ENCODE data around the gene PALLD. TPM values are rescaled to one million over a fixed set of nuclear protein-coding genes. Genes with fewer than 3 reads are reported as not detected.
A peak's percentile ranks its signal among the peaks of the same experiment; 100 is the strongest.

The PALLD gene
- polyA plus RNA-seq, 3 donors = 6.1 to 11.8 (median 9.9) TPM

DNA sequence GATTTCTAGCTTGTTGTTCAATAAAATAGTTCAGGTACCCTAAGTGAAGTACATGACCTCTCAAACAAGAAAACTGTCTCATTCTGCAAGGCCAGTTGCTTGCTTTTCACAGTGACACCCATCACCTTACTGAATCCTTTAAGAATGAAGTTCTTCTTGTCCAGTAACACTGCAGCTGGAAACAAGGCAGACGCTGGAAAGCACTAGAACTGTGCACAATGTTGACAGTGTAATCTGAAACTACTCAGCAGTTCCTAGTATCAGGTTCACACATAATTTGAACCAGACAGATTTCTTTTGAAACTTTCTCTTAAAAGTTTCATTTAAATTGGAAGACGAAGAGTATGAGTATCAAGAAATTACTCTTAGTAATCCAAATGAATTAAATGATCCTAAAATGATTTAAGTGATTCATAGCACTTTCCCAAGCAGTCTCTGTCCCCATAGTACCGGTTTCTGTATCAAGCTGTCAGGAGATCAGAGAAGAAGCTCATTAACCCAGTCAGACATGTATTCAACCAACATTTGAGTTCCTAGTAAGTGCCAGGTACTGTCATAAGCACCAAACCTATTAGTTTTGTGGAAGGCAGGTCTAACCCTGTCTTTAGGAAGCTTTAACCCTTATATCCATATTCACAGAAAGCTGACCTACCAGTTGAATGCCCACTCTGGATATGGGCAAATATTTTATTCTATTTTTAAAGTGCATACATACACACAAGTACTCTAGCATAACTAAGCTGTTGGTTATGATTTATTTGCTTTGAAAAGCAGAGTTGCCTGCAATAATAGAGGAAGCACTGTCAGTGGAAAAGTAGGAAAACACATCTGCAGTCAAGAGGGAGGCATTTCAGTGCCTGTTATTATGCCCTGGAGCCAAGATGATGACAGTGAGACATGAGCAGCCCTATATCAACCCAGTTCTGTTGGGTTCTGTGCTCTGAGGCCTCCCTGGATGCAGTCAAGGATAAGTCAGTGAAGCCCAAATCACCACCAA, 63.6 kb downstream of the PALLD start:
- H3K4me3 Mint-ChIP-seq = no peak overlapping the region
- no peak overlapping the region for H3K4me2 ChIP-seq (replicated peaks; ENCODE audit: extremely low read depth, low read length, poor library complexity, severe bottlenecking)
- H3K36me3 ChIP-seq (replicated peaks in 1 of 2; ENCODE audit: control insufficient read depth in 1 of 2, insufficient read depth in 2 of 2, low read length in 2 of 2) = no peaks in the 10 kb centered on the region
- DNase-seq = no peak
- peaks cover 0 to 3% (median 0%) of the 10 kb centered on the region in 7 donors for H3K9me3 Mint-ChIP-seq
- H3K79me2 ChIP-seq (ENCODE audit: insufficient read depth, low read length) = no peaks in the 10 kb centered on the region
- H3K4me3 ChIP-seq (replicated peaks in 1 of 3; ENCODE audit: low read depth in 2 of 3, low read length in 3 of 3) = no peak overlapping the region
- H3K9ac ChIP-seq (ENCODE audit: insufficient read depth, low read length, poor library complexity, severe bottlenecking) = no peak overlapping the region
- H3K36me3 Mint-ChIP-seq = no peaks in the 10 kb centered on the region
- no peaks in the 10 kb centered on the region for H3K9me3 ChIP-seq (replicated peaks in 1 of 2; ENCODE audit: control insufficient read depth in 1 of 2, insufficient read depth in 1 of 2, low read length in 2 of 2)
- H3K27ac Mint-ChIP-seq = no peak overlapping the region
- no peak overlapping the region for H3K27ac ChIP-seq (ENCODE audit: low read depth in 1 of 2, low read length in 2 of 2)
- intact Hi-C loops (cut with micrococcal nuclease) = no loop called here
- TF ChIP-seq, protein P1, sequence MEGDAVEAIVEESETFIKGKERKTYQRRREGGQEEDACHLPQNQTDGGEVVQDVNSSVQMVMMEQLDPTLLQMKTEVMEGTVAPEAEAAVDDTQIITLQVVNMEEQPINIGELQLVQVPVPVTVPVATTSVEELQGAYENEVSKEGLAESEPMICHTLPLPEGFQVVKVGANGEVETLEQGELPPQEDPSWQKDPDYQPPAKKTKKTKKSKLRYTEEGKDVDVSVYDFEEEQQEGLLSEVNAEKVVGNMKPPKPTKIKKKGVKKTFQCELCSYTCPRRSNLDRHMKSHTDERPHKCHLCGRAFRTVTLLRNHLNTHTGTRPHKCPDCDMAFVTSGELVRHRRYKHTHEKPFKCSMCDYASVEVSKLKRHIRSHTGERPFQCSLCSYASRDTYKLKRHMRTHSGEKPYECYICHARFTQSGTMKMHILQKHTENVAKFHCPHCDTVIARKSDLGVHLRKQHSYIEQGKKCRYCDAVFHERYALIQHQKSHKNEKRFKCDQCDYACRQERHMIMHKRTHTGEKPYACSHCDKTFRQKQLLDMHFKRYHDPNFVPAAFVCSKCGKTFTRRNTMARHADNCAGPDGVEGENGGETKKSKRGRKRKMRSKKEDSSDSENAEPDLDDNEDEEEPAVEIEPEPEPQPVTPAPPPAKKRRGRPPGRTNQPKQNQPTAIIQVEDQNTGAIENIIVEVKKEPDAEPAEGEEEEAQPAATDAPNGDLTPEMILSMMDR (IDR thresholded peaks at IDR 0.05) = no peak
- 100% methylated on average over 2 of the region's 3 CpGs for WGBS (ENCODE audit: insufficient coverage)
- peaks cover 0 to 5% (median 2%) of the 10 kb centered on the region in 3 donors for H3K27me3 Mint-ChIP-seq (ENCODE audit: low read depth in 3 of 3)
- H3K4me1 Mint-ChIP-seq = no peaks in the 10 kb centered on the region
- H2AFZ ChIP-seq (ENCODE audit: insufficient read depth, low read depth, low read length, poor library complexity, severe bottlenecking) = no peak overlapping the region
- H3K4me1 ChIP-seq (ENCODE audit: control insufficient read depth in 1 of 2, insufficient read depth in 2 of 2, low read length in 2 of 2) = no peaks in the 10 kb centered on the region
- H4K20me1 ChIP-seq (ENCODE audit: insufficient read depth, low read length) = no peaks in the 10 kb centered on the region
- H3K27me3 ChIP-seq (ENCODE audit: control insufficient read depth in 2 of 2, insufficient read depth in 2 of 2, low read length in 2 of 2) = no peaks in the 10 kb centered on the region

DNA sequence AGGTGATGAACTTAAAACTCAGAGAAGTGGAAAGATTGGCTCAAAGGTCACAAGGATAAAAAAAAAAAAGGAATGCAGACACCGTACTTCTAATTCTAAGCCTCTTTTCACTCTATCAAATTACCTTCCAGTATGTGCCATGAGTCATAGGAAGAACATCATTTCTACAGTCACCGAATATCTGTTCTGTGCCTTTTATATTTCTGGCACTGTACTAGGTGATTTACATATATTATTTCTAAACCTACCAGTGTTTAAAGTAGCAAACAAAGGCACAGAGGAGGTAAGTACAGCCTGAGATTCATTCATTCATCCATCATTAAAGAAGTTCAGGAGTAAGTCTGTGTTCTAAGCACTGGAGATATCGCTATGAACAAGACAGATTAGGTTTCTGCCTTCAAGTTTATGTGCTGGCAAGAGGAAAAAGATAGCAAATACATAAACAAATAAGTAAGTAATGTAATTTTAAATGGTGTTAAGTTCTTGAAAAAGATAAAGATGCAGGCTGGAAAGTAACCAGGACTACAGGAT, 65.3 kb downstream of the PALLD start:
- Mint-ChIP-seq H3K27ac (peak overlapping the region in 1 of 7 donors; percentile 67), H3K27me3 (ENCODE audit: low read depth in 3 of 3) (peaks cover 0 to 2% (median 2%) of the 10 kb centered on the region in 3 donors), H3K4me3 (no peak overlapping the region), H3K4me1 (no peaks in the 10 kb centered on the region), H3K9me3 (peaks cover 0 to 2% (median 0%) of the 10 kb centered on the region in 7 donors), H3K36me3 (no peaks in the 10 kb centered on the region)
- no peak overlapping the region for H3K4me2 ChIP-seq (replicated peaks; ENCODE audit: extremely low read depth, low read length, poor library complexity, severe bottlenecking)
- peak overlapping the region; percentile 1 for H2AFZ ChIP-seq (ENCODE audit: insufficient read depth, low read depth, low read length, poor library complexity, severe bottlenecking)
- no peaks in the 10 kb centered on the region for H3K36me3 ChIP-seq (replicated peaks in 1 of 2; ENCODE audit: control insufficient read depth in 1 of 2, insufficient read depth in 2 of 2, low read length in 2 of 2)
- no peak overlapping the region for H3K4me3 ChIP-seq (replicated peaks in 1 of 3; ENCODE audit: low read depth in 2 of 3, low read length in 3 of 3)
- no peaks in the 10 kb centered on the region for H3K79me2 ChIP-seq (ENCODE audit: insufficient read depth, low read length)
- intact Hi-C loops (cut with micrococcal nuclease) = no loop called here
- H3K27ac ChIP-seq (ENCODE audit: low read depth in 1 of 2, low read length in 2 of 2) = no peak overlapping the region
- no peaks in the 10 kb centered on the region for H4K20me1 ChIP-seq (ENCODE audit: insufficient read depth, low read length)
- H3K9ac ChIP-seq (ENCODE audit: insufficient read depth, low read length, poor library complexity, severe bottlenecking) = no peak overlapping the region
- no CpG with 5 or more reads among the region's 3 CpGs for WGBS (ENCODE audit: insufficient coverage)
- no peaks in the 10 kb centered on the region for H3K4me1 ChIP-seq (ENCODE audit: control insufficient read depth in 1 of 2, insufficient read depth in 2 of 2, low read length in 2 of 2)
- TF ChIP-seq, protein P1 (IDR thresholded peaks at IDR 0.05) = no peak
- H3K9me3 ChIP-seq (replicated peaks in 1 of 2; ENCODE audit: control insufficient read depth in 1 of 2, insufficient read depth in 1 of 2, low read length in 2 of 2) = no peaks in the 10 kb centered on the region
- no peaks in the 10 kb centered on the region for H3K27me3 ChIP-seq (ENCODE audit: control insufficient read depth in 2 of 2, insufficient read depth in 2 of 2, low read length in 2 of 2)
- DNase-seq = no peak

Data from CD14-positive monocyte (primary cell).